NCI-H526 (cell line): ENCODE data around the gene PRSS23.
"Not testable (repeated sequence)": the region's sequence is repeated elsewhere in the genome, so short reads cannot be mapped to it uniquely, and the experiment has no call there.

Source experiments
- DNase-seq, 2 experiments: peaks; one replicate each; lab custom pipeline; 2025; lab: John Stamatoyannopoulos, UW

The PRSS23 gene, protein sequence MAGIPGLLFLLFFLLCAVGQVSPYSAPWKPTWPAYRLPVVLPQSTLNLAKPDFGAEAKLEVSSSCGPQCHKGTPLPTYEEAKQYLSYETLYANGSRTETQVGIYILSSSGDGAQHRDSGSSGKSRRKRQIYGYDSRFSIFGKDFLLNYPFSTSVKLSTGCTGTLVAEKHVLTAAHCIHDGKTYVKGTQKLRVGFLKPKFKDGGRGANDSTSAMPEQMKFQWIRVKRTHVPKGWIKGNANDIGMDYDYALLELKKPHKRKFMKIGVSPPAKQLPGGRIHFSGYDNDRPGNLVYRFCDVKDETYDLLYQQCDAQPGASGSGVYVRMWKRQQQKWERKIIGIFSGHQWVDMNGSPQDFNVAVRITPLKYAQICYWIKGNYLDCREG

GRCh38 chr11:86800076-86800959, at the start of gene PRSS23:
PRSS23 (plus strand) TSS chr11:86800542; CDS start chr11:86807644, 7,102 bp downstream.
- DNase-seq, result peak; percentile 41 to 90

DNA sequence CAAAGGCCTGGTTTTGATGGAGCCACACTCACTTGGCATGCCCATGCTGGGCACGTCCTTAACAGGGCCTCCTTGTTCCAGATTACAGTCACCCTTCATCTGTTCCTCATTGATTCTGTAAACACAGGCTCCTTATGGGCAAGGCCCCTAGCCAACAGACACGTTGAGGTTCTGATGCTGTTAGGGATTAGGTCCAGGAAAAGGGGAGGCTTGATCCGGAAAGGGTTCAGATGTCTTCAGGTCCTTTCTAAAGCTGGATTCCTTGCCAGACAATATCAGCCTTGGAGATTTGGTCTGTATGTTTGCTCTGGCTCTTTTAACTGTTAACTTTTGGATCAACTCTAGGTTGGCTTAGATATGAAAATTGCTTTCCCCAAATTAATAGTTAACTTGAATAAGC, 46.9 kb upstream of the PRSS23 start:
- no peak for DNase-seq

GRCh38 chr11:86755146-86755545, 45.2 kb upstream of the PRSS23 start:
- no peak for DNase-seq

DNA sequence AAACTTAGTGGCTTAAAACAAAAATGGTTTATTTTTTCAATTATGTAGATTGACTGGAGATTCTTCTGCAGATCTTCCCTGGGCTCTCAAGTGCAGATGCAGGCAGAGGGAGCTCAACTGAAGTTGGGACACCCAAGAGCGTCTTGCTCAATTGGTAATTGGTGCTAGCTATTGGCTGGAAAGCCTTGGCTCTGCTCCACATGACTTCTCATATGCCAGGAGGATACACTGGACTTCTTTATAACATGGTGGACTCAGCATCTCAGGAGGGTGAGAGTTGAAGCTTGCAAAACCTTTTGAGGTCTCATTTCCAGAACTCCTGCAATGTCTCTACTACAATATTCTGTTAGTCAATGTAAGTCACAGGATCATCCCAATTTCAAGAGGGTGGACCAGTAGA, 42.2 kb upstream of the PRSS23 start:
- DNase-seq, result no peak

DNA sequence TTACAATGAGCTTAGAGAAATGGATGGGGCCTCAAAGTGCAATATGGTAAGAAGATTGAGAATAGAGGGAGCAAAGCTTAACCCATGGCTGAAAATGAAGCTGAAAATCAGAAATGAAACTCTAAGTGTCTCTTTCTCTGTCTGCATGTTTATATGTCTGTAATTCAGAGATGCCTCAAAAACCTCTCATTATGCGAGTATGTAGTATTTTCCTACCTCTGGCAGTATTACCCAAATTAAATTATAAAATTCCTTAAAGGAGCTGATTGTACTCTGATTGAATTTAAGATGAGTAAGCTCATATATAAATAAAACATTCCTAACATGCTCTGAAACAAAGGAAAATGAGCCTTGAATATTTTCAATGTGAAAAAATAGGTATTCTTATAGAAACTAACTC, 39.8 kb upstream of the PRSS23 start:
- DNase-seq, result no peak

- no peak for DNase-seq
Observed at GRCh38 chr11:86761978-86762377, 38.4 kb upstream of the PRSS23 start.

DNA sequence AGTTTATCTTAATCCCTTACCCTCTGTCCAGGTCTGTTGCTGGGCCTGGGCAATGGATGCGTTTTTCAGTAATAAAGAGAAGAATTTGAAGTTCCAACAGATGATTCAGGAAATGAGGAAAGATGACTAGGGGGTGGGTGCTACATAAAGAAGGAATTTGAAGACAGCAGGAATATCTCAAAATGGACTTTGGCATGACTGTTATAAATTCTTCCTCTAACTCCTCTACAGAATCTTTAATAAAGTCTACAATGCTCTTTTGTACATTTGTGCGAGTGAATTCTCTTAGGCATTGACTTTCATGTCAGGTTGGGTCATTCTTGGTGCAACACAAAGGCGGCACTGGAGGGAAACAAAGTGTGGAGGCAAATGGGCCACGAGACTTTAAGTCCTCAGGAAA, 35.1 kb upstream of the PRSS23 start:
- no peak for DNase-seq

DNA sequence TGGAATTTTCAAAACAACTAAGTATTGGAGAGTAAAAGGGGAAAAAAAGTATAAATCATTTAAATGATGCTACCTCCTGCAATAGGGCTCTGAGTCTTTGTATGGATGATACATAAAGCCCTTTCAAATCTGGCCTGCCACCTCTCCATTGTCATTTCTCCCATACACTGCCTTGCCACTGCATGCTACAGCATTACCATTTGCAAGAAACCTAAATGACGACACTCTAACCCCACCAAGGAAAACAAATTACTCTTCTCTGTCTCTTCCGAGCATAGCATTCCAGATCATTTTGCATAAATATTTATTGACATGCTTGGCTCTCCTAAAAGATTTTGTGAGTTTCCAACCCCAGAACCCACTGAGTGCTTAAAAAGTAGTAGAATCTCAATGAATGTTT, 34.5 kb upstream of the PRSS23 start:
- DNase-seq, result no peak

DNA sequence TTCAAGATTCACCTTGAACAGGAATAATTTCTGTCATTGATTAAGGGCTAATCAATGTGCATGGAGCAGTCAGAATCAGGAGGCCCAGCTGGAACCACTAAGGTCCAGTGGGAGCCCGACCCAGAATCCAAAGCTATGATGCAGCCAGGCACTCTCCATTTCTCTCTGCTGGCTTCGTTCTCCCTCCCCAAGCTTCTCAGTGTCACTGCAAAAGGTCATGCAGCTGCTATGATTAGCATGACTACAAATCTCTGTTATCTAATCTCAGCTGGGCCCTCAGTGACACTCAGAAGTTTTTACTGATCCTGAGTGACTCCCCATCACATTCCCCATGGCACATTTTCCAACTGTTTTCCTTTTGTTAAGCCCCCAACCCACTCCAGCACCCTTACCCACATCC, 31.1 kb upstream of the PRSS23 start:
- DNase-seq, result no peak

DNA sequence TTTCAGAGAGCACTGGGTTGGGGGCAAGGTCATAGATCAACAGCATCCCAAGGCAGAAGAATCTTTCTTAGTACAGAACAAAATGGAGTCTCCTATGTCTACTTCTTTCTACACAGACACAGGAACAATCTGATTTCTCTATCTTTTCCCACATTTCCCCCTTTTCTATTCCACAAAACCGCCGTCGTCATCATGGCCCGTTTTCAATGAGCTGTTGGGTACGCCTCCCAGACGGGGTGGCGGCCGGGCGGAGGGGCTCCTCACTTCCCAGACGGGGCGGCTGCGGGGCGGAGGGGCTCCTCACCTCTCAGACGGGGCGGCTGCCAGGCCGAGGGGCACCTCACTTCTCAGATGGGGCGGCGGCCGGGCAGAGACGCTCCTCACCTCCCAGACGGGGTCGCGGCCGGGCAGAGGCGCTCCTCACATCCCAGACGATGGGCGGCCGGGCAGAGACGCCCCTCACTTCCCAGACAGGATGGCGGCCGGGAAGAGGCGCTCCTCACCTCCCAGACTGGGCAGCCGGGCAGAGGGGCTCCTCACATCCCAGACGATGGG, 29.8 kb upstream of the PRSS23 start:
- not testable (repeated sequence) for DNase-seq

DNA sequence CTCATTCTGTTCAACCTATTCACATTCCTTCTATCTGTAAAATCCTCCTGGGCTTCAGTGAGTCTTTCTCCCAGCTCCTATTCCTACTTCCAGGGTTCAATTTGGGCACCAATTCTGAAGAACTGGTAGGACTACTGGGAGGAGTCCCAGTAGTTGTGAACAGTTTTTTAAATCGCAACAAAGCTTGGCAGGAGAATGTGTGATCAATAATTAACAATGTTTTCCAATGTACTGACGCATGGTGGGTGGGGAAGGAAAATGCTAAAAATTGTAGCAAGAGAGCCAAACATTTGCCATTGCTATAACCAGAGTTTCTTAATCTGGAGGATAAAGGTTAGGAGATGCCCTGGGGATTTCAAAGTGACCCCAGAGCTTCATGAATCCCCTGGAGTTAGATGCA, 27.3 kb upstream of the PRSS23 start:
- no peak for DNase-seq

- DNase-seq, result no peak
Observed at GRCh38 chr11:86773513-86774252, 26.7 kb upstream of the PRSS23 start.

GRCh38 chr11:86774417-86774816, 25.9 kb upstream of the PRSS23 start:
- no peak for DNase-seq

GRCh38 chr11:86775361-86775760, 25.0 kb upstream of the PRSS23 start:
- DNase-seq, result no peak

- DNase-seq, result no peak
Observed at GRCh38 chr11:86781546-86781945, 18.8 kb upstream of the PRSS23 start.

GRCh38 chr11:86782742-86783141, 17.6 kb upstream of the PRSS23 start:
- DNase-seq, result no peak

GRCh38 chr11:86783661-86784060, 16.7 kb upstream of the PRSS23 start:
- DNase-seq, result no peak

GRCh38 chr11:86784241-86784681, 16.1 kb upstream of the PRSS23 start:
- no peak for DNase-seq

- no peak for DNase-seq
Observed at GRCh38 chr11:86785576-86785975, 14.8 kb upstream of the PRSS23 start.

- peak in 1 of 2 experiments; percentile 59 for DNase-seq
Observed at GRCh38 chr11:86787018-86787536, 13.3 kb upstream of the PRSS23 start.

- no peak for DNase-seq
Observed at GRCh38 chr11:86787656-86788055, 12.7 kb upstream of the PRSS23 start.
